ENCODE data around the gene MATCAP1.

MATCAP1 gene

GRCh38 chr16:67183627-67184452 lies at the start of gene MATCAP1:
TSS of gene MATCAP1 (minus strand) at chr16:67183963. CDS start at chr16:67180610, 3,353 bp downstream.
- DNase-seq (ENCODE audit: low read depth, low spot score) = peak; percentile 98

GRCh38 chr16:67230809-67231660 lies 47.3 kb upstream of the MATCAP1 start:
- no peak for DNase-seq (ENCODE audit: low read depth, low spot score)

DNA sequence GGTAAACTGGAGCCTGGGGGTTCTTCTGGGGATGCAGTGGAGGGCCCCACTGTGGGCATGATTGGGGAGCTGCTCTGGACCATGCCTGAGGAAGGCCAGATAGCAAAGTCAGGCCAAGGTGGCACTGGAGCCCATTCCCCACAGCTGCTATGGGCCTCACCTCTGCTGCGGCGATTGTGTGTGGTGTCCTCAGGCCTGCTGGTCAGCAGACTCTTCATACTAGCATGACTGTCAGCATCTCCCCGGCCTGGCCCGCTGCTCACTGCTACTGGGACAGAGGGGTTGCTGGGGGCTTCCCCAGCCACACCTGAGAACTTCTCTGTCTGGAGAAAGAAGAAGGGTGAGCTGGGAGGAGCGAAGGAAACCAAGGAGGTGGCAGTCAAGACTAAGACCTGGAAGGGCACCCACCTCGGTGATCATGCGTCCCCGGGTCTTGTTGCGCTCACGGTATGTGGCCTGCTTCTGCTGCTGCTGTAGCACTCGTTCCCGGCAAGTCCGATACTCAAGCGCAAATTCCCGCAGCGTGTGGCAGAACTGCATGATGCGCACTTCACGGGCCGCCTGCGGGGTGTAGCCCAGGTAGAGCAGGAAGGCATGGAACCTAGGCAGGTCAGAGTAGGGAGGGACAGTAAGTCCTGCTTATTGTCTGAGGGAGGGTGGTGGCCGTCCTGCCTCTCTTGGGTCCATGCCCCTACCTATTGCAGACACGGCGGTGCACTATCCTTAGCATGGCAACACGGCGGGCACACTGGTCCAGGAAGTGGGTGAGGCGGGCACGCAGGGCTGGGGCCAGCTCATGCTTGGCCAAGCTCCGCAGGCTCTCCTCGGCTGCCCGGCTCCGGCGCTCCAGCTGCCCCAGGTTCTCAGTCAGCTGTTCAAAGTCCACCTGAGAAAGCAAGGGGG lies 46.4 kb upstream of the MATCAP1 start:
- no peak for DNase-seq (ENCODE audit: low read depth, low spot score)

DNA sequence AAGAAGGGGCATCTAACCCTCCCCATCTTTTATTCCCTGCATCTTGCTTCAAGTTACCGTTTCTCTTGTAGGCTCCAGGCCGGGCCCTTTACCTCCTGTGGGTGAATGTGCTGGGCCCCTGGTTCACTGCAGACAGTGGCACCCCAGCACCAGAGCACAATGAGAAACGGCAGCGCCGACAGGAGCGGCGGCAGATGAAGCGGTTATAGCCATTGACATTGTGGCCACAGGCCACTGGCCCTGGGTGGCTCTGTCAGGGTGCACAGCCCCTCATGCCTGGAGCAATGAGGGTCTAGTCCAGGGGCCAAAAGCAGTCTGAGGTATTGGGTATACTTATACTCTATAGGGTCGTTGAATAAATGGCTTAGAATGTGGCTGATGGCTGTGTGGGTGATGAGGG lies 45.1 kb upstream of the MATCAP1 start:
- DNase-seq (ENCODE audit: low read depth, low spot score) = no peak

DNA sequence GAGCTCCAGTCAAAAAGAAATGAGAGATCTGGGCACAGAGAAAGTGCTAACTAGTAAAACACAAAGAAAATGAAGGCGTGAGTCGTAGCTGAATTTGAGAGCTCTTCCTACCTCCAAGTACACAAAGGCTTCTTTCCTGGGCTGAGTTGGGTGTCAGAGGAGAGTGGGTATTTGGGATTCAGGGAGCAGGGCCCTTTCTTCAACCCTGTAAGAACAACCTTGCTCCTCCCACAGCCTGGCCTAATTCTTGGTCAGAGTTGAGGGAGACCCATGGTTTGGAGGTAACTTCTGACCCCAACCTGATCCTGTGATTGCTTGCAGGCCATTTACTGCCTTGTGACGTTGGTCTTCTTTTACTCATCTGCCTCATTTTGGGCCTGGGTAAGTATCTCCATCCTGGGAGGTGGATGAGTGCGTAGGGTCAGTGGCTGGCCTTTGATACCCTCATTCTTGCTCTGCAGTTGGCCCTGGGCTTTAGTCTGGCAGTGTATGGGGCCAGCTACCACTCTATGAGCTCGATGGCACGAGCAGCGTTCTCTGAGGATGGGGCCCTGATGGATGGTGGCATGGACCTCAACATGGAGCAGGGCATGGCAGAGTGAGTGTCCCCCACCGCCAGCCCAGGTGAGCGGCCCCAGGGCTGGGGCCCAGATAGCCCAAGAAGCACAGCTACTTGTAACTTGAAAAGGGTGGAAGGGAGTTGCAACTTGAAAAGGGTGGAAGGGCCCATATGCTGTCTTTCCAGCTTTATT lies 44.4 kb upstream of the MATCAP1 start:
- no peak for DNase-seq (ENCODE audit: low read depth, low spot score)

DNA sequence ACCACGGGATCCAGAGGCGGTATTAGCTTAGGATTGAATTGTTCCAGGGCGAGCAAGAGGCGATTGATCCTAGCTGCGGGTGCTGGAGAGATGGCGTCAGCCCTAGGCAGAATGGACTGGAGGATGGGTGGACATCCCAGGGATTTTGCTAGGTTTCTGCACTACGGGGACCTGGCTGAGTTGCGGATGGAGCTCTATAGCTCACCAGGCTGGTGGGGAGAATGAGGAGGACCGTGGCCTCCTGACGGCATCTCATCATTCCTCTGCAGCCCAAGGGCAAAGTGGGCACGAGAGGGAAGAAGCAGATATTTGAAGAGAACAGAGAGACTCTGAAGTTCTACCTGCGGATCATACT lies 43.8 kb upstream of the MATCAP1 start:
- DNase-seq (ENCODE audit: low read depth, low spot score) = no peak

GRCh38 chr16:67226804-67227566 lies 43.2 kb upstream of the MATCAP1 start, which contains the start of gene TMEM208:
TSS of gene TMEM208 (plus strand) at chr16:67227130. CDS start at chr16:67227219, 89 bp downstream.
- DNase-seq (ENCODE audit: low read depth, low spot score) = peak; percentile 99

DNA sequence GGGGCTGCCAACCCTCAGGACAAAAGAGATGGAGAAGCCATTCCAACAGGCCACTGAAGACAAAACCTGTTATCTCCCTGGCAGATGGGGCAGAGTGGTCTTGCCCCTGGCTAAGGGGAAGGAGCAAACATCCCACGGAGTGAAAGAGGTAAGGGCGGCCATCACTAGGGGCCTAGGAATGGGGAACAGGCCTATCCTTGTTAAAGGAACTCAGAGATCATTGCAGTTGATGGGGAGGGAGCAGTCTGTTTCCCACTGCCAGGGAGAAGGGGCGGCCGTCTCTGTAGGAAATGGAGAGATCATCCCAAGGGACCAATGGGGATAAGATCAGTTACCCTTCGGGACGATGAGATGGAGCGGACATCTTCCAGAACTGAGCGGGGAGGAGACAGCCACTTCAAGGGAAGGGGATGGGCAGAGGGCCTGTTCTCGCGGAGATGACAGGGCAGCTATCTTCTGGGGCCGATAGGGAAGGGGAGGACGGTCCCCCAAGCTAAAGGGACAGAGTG lies 42.6 kb upstream of the MATCAP1 start:
- DNase-seq (ENCODE audit: low read depth, low spot score) = no peak

DNA sequence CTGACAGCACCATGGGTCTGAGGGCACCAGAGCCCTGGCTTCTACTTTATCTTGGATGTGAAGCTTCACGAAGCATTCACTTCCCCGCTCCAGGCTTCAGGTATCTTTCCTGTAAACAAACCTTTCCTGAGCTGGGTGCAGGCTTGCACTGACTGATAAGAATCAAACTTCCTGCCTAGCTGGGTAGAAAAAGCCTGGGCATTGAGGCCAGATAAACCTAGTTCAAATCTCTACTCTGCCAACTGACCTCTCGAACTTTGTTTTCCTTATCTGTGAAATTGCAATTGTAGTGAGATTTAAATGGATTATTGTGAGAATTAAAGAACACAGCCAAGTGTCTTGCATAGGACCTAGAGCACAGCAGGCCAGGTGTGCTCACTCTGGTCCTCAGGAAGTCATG lies 40.2 kb upstream of the MATCAP1 start:
- DNase-seq (ENCODE audit: low read depth, low spot score) = no peak

- no peak for DNase-seq (ENCODE audit: low read depth, low spot score)
Measured at GRCh38 chr16:67216612-67217490, 33.1 kb upstream of the MATCAP1 start.

DNA sequence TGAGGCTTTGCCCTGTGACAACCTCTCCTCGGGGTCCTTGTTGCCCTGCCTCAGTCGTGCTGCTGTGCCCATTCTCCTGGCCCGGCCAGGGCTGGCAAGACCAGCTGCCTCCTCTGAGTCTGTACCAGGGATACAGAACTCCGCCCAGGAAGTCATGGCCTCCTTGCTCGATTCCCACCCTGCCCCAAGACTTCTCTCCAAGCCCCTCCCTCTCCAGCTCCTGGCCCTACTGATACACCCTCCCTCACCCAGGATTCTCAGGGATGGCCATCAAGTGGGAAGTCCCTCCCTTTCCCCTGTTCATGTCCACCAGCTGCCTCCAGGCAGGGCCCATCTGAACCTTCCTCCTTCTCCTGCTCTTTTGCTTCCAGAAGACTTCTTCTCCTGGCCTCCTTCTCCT lies 31.9 kb upstream of the MATCAP1 start:
- DNase-seq (ENCODE audit: low read depth, low spot score) = no peak

- no peak for DNase-seq (ENCODE audit: low read depth, low spot score)
Measured at GRCh38 chr16:67213197-67214019, 29.6 kb upstream of the MATCAP1 start.

DNA sequence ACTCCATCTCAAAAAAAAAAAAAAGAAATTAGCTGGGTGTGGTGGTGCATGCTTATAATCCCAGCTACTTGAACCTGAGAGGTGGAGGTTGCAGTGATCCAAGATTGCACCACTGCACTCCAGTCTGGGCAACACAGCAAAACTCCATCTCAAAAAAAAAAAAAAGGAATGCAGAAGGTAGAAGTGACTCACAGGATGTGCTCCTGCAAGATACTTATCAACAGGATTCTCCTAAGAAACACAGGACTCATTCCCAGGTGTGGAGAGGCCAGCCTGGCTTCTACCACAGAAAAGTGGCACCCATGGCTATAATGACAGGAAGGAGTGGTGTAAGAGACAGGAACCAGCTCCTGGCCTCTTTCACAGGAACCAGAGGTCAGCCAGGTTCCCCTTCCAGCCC lies 29.0 kb upstream of the MATCAP1 start:
- no peak for DNase-seq (ENCODE audit: low read depth, low spot score)

DNA sequence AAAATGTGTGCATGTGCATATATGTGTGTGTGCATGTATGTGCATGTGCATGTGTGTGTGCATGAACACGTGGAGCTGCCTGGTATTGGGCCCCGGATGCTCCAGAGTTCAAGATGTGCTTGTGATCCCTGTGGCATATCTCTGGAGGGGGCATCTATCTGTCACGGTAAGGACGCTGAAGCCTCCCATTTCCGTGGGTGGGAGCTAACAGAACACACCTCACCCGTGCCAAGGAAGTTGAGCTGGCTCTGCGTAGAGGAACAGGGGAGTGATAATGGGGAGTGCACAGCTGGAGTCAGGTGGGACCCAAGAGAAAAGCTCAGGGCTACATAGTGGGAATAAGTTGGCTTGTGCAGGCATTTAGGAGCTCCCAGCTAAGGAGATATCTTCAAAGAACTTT lies 27.9 kb upstream of the MATCAP1 start:
- DNase-seq (ENCODE audit: low read depth, low spot score) = no peak

- no peak for DNase-seq (ENCODE audit: low read depth, low spot score)
Measured at GRCh38 chr16:67210069-67210937, 26.5 kb upstream of the MATCAP1 start.

DNA sequence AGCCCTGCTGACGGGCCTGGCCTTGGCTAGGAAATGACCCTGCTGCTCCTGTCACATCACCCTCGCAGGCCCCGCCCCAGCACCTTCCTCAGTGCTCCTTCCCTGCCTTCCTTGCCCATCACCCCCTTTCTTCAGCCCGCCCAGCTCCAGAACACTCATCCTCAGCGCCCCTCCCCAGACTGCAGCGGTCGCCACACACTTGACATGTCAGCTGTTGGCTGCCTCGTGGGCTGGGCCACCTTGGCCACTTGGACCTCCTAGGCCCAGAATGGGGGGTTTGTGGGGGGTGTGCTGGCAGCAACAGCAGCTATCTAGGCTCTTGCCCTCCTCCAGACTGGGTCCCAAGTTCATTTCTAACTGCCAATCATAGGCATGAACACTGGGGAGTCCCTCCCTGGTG lies 25.8 kb upstream of the MATCAP1 start:
- no peak for DNase-seq (ENCODE audit: low read depth, low spot score)

All from ELF-1 (cell line).